Globus pallidus (tissue), 1 donor: Measurements from ENCODE around the gene TNFRSF14.
"Not testable (repeated sequence)": the region's sequence is repeated elsewhere in the genome, so short reads cannot be mapped to it uniquely, and the experiment has no call there.

Experiments used
- DNase-seq: peaks from one replicate; pipeline ENCODE4 v3.0.0-alpha.2; 2015; ENCODE audit warnings: low spot score

The TNFRSF14 gene

GRCh38 chr1:2539312-2539907, 16.8 kb upstream of the TNFRSF14 start:
- DNase-seq = no peak

GRCh38 chr1:2540816-2541492, 15.2 kb upstream of the TNFRSF14 start:
- no peak for DNase-seq

- DNase-seq = no peak
Observed at GRCh38 chr1:2541619-2542245, 14.4 kb upstream of the TNFRSF14 start.

GRCh38 chr1:2542246-2542915, 13.8 kb upstream of the TNFRSF14 start:
- DNase-seq = no peak

- no peak for DNase-seq
Observed at GRCh38 chr1:2543543-2544092, 12.6 kb upstream of the TNFRSF14 start.

GRCh38 chr1:2544093-2544874, 11.9 kb upstream of the TNFRSF14 start:
- no peak for DNase-seq

- DNase-seq = no peak
Observed at GRCh38 chr1:2544875-2545640, 11.1 kb upstream of the TNFRSF14 start.

- peak; percentile 71 for DNase-seq
Observed at GRCh38 chr1:2545754-2546514, 10.2 kb upstream of the TNFRSF14 start.

GRCh38 chr1:2546515-2547209, 9.5 kb upstream of the TNFRSF14 start:
- no peak for DNase-seq

GRCh38 chr1:2547210-2548067, 8.7 kb upstream of the TNFRSF14 start:
- no peak for DNase-seq

GRCh38 chr1:2548068-2548589, 8.0 kb upstream of the TNFRSF14 start:
- DNase-seq = peak; percentile 79

- DNase-seq = not testable (repeated sequence)
Observed at GRCh38 chr1:2549367-2550029, 6.7 kb upstream of the TNFRSF14 start.

- DNase-seq = not testable (repeated sequence)
Observed at GRCh38 chr1:2550309-2550861, 5.8 kb upstream of the TNFRSF14 start.

- not testable (repeated sequence) for DNase-seq
Observed at GRCh38 chr1:2551544-2551943, 4.6 kb upstream of the TNFRSF14 start.

GRCh38 chr1:2552189-2552588, 4.0 kb upstream of the TNFRSF14 start:
- DNase-seq = no peak

- DNase-seq = not testable (repeated sequence)
Observed at GRCh38 chr1:2553076-2553475, 3.1 kb upstream of the TNFRSF14 start.

GRCh38 chr1:2553871-2554620, 2.1 kb upstream of the TNFRSF14 start:
- no peak for DNase-seq
